GM12892 (cell line): ENCODE results near the gene CAPZA2.

ENCODE experiments used
- DNase-seq: peaks from one replicate; pipeline ENCODE4 v3.0.0; 2011; ENCODE audit not compliant: insufficient read length
- FAIRE-seq: peaks from 2 replicates; lab custom pipeline; 2011; peaks lifted over from hg19 to GRCh38; lab: Jason Lieb, UNC
- POLR2A ChIP-seq: IDR thresholded peaks from 2 replicates; pipeline ENCODE4 v1.6.1; 2011; ENCODE audit warnings: low read depth, low read length, control low read depth
- POLR2AphosphoS5 ChIP-seq: IDR thresholded peaks from 2 replicates; pipeline ENCODE4 v1.6.1; 2011; ENCODE audit warnings: low read depth, low read length, control low read depth
- TAF1 ChIP-seq: IDR thresholded peaks from 2 replicates; pipeline ENCODE4 v1.6.1; 2011; ENCODE audit warnings: low read depth, mild to moderate bottlenecking, control low read depth, low read length, borderline replicate concordance

The CAPZA2 gene

DNA sequence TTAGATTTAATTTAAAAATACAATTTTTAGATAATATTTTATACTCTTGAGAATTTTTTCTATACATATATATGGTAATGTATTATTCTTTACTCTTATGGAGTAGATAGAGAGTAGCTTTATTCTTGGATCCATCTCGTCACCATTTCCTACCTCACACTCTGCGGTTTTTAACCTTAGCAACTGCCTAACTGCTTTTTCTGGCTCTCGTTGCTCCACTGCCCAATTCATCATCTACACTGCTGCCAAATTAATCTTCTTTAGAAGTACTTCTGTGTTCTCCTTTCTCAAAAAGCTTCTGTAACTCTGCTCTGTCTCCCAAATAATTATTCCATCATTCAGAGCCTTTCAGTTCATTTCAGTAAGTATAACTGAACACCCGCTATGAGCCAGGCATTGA, 35.3 kb downstream of the CAPZA2 start:
- DNase-seq (no peak), FAIRE-seq (no peak)
- TF ChIP-seq POLR2A = no peak

DNA sequence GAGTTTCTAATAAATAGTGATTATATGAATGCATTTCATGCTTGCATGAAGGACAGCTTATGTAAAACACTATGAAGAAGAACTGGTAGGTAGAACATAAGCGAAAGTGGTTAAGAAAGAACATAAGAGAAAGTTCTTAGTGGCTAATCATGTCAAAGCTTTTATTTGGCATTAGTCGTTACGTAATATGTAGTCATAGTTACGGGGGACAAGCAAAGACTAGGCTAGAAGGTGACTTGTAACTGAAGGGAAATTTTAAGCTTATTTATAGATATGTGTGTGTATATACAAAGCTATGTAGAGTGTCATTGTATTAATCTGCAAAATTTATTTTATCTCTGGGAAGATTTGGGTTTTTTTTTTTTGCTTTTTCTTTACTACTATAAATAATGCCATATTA, 36.9 kb downstream of the CAPZA2 start:
- no peak for DNase-seq
- TF ChIP-seq POLR2A (no peak), TAF1 (no peak), POLR2AphosphoS5 (no peak)
- FAIRE-seq = no peak

DNA sequence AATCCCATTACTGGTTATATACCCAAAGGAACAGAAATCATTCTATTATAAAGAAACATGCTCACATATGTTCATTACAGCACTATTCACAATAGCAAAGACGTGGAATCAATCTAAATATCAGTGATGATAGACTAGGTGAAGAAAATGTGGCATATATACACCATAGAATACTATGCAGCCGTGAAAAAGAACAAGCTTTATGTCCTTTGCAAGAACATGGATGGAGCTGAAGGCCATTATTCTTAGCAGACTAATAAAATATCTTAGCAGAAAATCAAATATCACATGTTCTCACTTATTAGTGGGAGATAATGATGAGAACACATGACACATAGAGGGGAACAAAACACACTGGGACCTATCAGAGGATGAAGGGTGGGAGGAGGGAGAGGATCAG, 38.8 kb downstream of the CAPZA2 start:
- no peak for DNase-seq
- TF ChIP-seq POLR2AphosphoS5 (no peak), TAF1 (no peak), POLR2A (no peak)
- no peak for FAIRE-seq

DNA sequence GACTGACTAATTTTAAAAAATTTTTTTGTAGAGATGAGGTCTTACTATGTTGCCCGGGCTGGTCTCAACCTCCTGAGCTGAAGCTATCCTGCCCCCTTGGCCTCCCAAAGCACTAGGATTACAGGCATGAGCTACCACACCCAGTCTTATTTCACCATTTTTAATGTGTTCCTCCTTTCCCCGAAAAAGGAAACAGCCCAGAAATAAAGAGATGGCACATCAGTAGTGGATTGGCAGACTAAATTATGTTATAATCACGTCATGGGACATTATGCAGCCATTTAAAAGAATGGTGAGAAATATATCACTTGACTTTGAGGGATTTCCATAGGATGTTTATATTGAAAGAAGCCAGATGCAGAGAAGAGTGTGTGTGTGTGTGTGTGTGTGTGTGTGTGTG, 40.5 kb downstream of the CAPZA2 start:
- TF ChIP-seq POLR2AphosphoS5 = no peak
- no peak for TF ChIP-seq TAF1
- no peak for TF ChIP-seq POLR2A
- DNase-seq (no peak), FAIRE-seq (no peak)

DNA sequence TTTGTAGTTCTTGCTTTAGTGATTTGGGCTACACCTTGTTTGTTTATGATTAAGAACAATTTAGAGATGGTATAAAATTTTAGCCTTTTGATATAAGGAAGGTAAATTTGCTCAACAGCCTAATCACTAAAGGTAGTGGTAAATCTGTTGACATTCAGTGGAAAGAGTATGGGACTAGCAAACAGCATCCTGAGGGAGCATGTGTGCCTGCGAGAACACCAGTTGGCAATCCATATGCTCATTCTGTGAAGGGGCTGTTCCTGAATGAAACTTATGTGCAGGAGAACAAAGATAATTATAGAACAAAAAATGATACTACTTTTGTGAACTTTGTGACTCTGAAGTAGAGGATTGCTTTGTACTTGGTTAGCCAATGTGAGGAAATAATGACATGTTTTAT, 44.0 kb downstream of the CAPZA2 start:
- TF ChIP-seq POLR2AphosphoS5 (no peak), POLR2A (no peak)
- FAIRE-seq (no peak), DNase-seq (no peak)

DNA sequence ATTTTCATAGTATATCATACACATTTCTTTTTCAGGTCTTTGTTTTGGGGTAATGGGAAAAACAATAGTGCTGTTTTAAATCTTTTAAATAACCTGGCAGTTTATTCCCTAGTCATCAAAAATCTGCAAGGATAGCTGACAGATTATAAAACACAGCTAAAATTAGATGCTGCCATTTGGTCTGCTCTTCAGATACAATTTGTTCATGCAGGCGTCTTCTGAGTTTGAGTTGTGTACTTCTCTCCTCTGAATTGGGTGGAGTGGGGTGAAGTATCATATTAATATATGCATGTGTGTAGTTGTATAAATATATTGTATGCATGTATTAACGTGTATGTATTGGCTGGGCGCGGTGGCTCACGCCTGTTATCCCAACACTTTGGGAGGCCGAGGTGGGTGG, 48.0 kb downstream of the CAPZA2 start:
- DNase-seq (no peak), FAIRE-seq (no peak)
- no peak for TF ChIP-seq POLR2AphosphoS5
- TF ChIP-seq POLR2A = no peak
- TF ChIP-seq TAF1 = no peak

DNA sequence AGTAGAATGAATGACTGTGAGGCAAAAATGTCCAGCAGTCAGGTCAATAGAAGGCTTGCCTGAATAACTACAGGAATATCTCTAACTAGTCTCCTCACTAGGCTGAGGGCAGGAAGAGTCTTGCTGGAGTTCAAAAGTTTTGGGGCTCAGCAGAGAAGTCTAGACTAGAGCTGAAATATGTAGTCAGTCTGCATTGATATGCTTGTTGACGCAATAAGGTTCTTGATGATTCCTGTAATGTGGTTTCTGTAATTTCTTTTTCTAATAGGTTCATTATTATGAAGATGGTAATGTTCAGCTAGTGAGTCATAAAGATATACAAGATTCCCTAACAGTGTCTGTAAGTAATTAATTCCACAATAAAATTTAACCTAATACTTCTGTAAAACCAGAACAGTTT, 49.4 kb downstream of the CAPZA2 start:
- no peak for TF ChIP-seq TAF1
- no peak for TF ChIP-seq POLR2AphosphoS5
- TF ChIP-seq POLR2A = no peak
- DNase-seq = no peak
- no peak for FAIRE-seq

DNA sequence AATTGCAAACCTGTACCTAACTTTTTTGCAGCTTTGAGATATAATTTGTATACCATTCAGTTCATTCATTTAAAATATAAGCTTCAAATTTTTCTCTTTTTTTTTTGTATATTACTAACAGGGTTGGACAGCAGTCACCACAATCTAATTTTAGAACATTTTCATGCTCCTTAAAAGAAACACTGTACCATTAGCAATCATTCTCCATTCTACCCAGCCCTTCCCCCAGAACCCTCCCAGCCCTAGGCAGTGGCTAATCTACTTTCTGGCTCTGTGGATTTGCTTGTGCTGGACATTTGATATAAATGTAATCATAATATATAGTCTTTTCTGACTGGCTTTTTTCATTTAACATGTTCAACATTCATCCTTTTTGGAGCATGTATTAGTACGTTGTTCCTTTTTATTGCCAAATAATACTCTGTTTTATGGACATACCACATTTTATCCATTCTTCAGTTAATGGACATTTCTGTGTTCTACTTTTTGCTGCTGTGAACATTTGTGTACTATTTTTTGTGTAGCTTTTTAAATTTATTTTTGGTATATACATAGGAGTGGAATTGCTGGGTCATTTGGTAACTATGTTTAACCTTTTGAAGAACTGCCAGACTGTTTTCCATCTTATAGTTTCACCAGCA, 50.0 kb downstream of the CAPZA2 start:
- FAIRE-seq (no peak), DNase-seq (no peak)
- no peak for TF ChIP-seq TAF1
- no peak for TF ChIP-seq POLR2AphosphoS5
- TF ChIP-seq POLR2A = no peak

DNA sequence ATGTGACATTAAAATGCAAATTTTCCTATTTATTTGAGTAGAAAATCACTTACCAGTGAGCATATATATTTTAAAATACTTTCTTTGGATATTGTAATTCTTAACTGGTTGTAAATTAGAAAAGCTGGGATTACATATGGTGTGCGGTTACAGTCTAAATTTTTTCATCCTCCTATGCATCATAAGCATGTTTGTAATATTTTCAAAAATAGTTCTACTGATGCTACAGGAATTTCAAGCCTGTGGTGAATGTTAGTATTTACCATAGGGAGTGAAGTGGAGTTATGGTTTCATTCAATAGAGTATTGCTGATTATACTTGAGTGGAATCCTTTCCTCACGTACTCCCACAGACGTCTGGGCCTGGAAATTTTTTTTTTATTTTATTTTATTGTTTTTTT, 56.3 kb downstream of the CAPZA2 start:
- FAIRE-seq = no peak
- DNase-seq = no peak
- TF ChIP-seq POLR2AphosphoS5 (no peak), TAF1 (no peak), POLR2A (no peak)

DNA sequence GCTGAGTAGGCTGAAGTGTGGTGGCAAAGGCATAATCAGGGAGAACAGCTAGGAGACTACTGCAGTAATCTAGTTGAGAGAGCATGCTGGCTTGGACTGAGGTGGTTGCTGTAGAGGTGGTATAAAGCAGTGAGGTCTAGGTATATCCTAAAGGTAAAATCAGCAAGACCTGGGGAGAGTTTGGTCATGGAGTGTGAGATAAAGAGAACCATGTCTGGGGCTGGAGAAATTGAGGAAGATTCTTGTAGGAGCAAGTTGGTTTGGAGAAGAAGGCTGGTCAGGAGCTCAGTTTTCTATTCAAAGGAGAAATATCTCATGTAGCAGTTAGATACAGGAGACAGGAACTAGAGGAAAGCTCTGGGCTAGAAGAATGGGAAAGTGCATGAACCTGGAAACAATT, 58.0 kb downstream of the CAPZA2 start:
- no peak for DNase-seq
- FAIRE-seq = no peak

DNA sequence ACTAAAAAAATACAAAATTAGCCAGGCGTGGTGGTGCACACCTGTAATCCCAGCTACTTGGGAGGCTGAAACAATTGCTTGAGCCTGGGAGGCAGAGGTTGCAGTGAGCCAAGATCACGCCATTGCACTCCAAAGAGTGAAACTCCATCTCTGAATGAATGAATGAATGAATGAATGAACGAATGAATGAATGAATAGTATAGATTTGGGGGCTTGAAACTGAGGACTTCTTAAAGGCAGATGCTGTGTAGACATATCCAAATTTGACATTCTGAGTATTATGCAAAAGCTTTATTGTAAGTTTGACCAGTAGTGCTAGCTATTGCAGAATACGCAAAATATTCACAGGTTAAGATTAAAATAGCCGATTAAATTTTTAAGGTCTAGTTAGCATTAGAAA, 60.2 kb downstream of the CAPZA2 start:
- DNase-seq (no peak), FAIRE-seq (no peak)
- TF ChIP-seq TAF1 (no peak), POLR2AphosphoS5 (no peak), POLR2A (no peak)

More for the DNA sequence above, 58.0 kb downstream of the CAPZA2 start:
- no peak for TF ChIP-seq POLR2AphosphoS5
- no peak for TF ChIP-seq TAF1
- TF ChIP-seq POLR2A = no peak; the same call in 1 of the 2 replicates

DNA sequence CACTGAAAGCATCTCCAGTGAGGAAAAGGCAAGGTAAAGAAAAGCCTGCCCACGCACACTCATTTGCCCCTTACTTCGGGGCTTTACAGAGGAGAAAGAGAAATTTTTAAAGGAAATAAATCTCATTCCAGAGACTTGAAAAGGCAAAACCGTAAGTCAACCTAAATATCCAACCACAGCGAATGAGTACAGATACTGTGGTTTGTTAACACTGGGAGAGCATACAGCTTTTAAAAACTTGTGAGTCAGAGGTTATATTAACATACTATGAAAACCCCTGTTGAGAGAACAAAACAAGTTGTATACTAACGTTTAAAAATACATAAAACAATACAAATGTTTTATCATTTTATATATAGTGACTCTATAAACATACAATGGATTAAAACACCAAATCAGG, 62.4 kb downstream of the CAPZA2 start:
- DNase-seq = no peak
- FAIRE-seq = no peak
- TF ChIP-seq POLR2A (no peak), TAF1 (no peak), POLR2AphosphoS5 (no peak)
